ENCODE measurements around the gene SYNE1. TPM values are rescaled to one million over a fixed set of nuclear protein-coding genes. Genes with fewer than 3 reads are reported as not detected.

The SYNE1 gene
- total RNA-seq, 2 experiments from 2014 or later = 29.5 to 35.1 TPM

DNA sequence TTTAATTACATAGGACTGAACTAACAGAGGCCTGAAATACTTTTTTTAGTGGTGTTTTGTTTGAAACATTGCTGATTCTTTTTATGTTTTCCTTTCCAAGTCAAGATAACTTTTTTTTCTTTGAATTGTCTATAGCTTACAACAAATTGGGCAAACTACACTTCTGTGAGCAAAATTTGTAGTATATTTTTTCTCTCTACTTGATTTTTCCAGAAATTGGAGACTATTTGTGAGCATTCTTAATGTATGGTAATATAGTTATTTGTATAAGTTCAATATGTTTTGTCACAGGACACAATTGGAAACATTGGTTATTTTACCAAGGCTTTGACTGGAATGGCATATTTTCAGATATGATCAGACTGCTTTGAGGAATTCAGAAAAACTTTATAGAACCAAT lies 216.5 kb downstream of the SYNE1 start:
- CTCF ChIA-PET = no interaction called here
- TF ChIP-seq CTCF (IDR thresholded peaks at IDR 0.05) = no peak
- ATAC-seq = no peak
- no peaks in the 10 kb centered on the region for H3K4me1 Mint-ChIP-seq (ENCODE audit: low read depth)
- H3K27me3 Mint-ChIP-seq = peaks cover 9% of the 10 kb centered on the region
- no peaks in the 10 kb centered on the region for H3K36me3 Mint-ChIP-seq (ENCODE audit: low read depth)
- no peak overlapping the region for H3K27ac Mint-ChIP-seq
- H3K9me3 Mint-ChIP-seq = peaks cover 7% of the 10 kb centered on the region
- DNase-seq = no peak
- POLR2A ChIA-PET = no interaction called here
- intact Hi-C loops (cut with micrococcal nuclease) = no loop called here
- no peak overlapping the region for H3K4me3 Mint-ChIP-seq

DNA sequence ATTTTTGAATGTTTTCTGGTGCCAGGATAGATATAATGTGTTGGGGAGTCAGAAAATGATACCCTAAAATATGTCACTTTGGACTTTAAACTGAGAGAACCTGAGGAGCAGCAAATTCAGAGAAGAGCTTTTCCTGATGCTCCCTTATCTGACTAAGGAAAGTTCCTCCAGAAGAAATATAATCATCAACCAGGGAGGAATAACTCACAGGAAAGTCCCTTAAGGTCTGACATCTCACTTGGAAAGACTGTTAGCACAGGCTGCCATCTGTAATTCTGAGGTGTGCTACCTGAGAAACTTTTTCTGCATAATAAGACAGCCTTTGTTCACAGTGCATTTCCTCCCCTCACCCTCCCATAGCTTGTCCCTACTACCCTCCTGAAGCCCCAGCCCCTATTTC lies 218.6 kb downstream of the SYNE1 start:
- ChIA-PET POLR2A (interaction anchor here (0.7 kb wide), 1 partner anchor 496 kb away, joined by 3 read pairs; no protein-coding TSS in a partner anchor), CTCF (no interaction called here)
- TF ChIP-seq CTCF (IDR thresholded peaks at IDR 0.05) = no peak
- DNase-seq (no peak), ATAC-seq (no peak)
- Mint-ChIP-seq H3K36me3 (ENCODE audit: low read depth) (no peaks in the 10 kb centered on the region), H3K4me1 (ENCODE audit: low read depth) (no peaks in the 10 kb centered on the region), H3K9me3 (peaks cover 7% of the 10 kb centered on the region), H3K27ac (no peak overlapping the region), H3K27me3 (peaks cover 7% of the 10 kb centered on the region), H3K4me3 (no peak overlapping the region)
- intact Hi-C loops (cut with micrococcal nuclease) = no loop called here

DNA sequence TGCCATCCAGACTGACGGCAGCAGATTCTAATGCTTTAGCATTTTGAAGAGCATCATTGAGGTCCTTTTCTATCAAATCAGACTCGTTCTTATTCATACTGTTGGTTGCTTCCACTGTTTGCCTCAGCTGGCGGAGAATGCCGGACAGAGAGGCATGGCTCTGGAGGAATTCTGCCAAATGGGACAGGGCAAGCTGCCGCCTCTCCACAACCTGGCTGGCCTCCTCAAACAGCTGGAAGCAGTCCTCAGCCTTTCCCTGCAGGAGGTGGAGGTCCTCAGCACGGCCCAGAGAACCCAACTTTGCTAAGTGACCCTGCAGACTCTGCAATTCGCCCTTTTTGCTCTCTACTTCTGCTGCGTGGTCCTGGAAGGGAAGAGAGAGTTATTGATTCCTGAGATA lies 220.5 kb downstream of the SYNE1 start:
- Mint-ChIP-seq H3K36me3 (ENCODE audit: low read depth) (no peaks in the 10 kb centered on the region), H3K27me3 (peaks cover 7% of the 10 kb centered on the region), H3K9me3 (peaks cover 7% of the 10 kb centered on the region), H3K4me1 (ENCODE audit: low read depth) (no peaks in the 10 kb centered on the region), H3K4me3 (no peak overlapping the region), H3K27ac (no peak overlapping the region)
- ChIA-PET CTCF (interaction anchor here (1.4 kb wide), 1 partner anchor 42 kb away, joined by 3 read pairs; no protein-coding TSS in a partner anchor), POLR2A (no interaction called here)
- intact Hi-C loops (cut with micrococcal nuclease) = no loop called here
- ATAC-seq (no peak), DNase-seq (no peak)
- no peak for TF ChIP-seq CTCF (IDR thresholded peaks at IDR 0.05)

GRCh38 chr6:152404936-152405595 lies 232.1 kb downstream of the SYNE1 start:
- ChIA-PET CTCF (no interaction called here), POLR2A (no interaction called here)
- Mint-ChIP-seq H3K4me1 (ENCODE audit: low read depth) (no peaks in the 10 kb centered on the region), H3K9me3 (no peaks in the 10 kb centered on the region), H3K27ac (no peak overlapping the region), H3K4me3 (no peak overlapping the region), H3K27me3 (peaks cover 1% of the 10 kb centered on the region), H3K36me3 (ENCODE audit: low read depth) (no peaks in the 10 kb centered on the region)
- DNase-seq (no peak), ATAC-seq (no peak)
- TF ChIP-seq CTCF (IDR thresholded peaks at IDR 0.05) = no peak
- intact Hi-C loops (cut with micrococcal nuclease) = no loop called here

GRCh38 chr6:152404086-152404857 lies 232.9 kb downstream of the SYNE1 start:
- H3K36me3 Mint-ChIP-seq (ENCODE audit: low read depth) = no peaks in the 10 kb centered on the region
- ChIA-PET POLR2A (no interaction called here), CTCF (no interaction called here)
- H3K27me3 Mint-ChIP-seq = no peaks in the 10 kb centered on the region
- no peaks in the 10 kb centered on the region for H3K4me1 Mint-ChIP-seq (ENCODE audit: low read depth)
- H3K9me3 Mint-ChIP-seq = no peaks in the 10 kb centered on the region
- intact Hi-C loops (cut with micrococcal nuclease) = no loop called here
- DNase-seq = no peak
- no peak for TF ChIP-seq CTCF (IDR thresholded peaks at IDR 0.05)
- H3K27ac Mint-ChIP-seq = no peak overlapping the region
- no peak for ATAC-seq
- H3K4me3 Mint-ChIP-seq = no peak overlapping the region

All from activated CD8-positive, alpha-beta T cell treated with anti-CD3 and anti-CD28 coated beads for 36 hours (primary cell).